Panc1 (cell line): Measurements from ENCODE around the gene ATP5F1E. TPM values are rescaled to one million over a fixed set of nuclear protein-coding genes. Genes with fewer than 3 reads are reported as not detected.

Experiments used
- ATAC-seq: fragments of 200-7000 bp; cut with Tn5 transposase; 2 replicates; pipeline ENCODE4 v1.9.1; 2020; ENCODE audit warnings: mild to moderate bottlenecking, moderate library complexity
- BruUV-seq: library from RNA; stranded (reverse); fragments of 400-500 nt; replicated peaks from 2 replicates; lab custom pipeline; 2021; lab: Mats Ljungman, UMichigan
- CTCF ChIA-PET: fragments of 300-600 bp; sonication (Branson Sonifier 250); formaldehyde crosslinking; loops from one replicate; lab custom pipeline; 2022; ENCODE audit warnings: antibody characterized with exemption; lab: Charles Lee
- POLR2A ChIA-PET: fragments of 300-600 bp; sonication (Branson Sonifier 250); formaldehyde crosslinking; loops from one replicate; lab custom pipeline; 2022; ENCODE audit warnings: antibody characterized with exemption; lab: Charles Lee
- DNase-seq: peaks from one replicate; pipeline ENCODE4 v3.0.0-alpha.2; 2010; ENCODE audit warnings: low read depth, low spot score
- H3K27ac ChIP-seq: 2 replicates; pipeline ENCODE4 v1.5.1; 2011; ENCODE audit warnings: mild to moderate bottlenecking, low read length, inconsistent platforms
- H3K27me3 ChIP-seq: fragments of 200-500 bp; sonication (Bioruptor generic); 2 replicates; pipeline ENCODE4 v1.6.0; 2014; ENCODE audit warnings: low read length, inconsistent platforms; ENCODE audit not compliant: control insufficient read depth, insufficient read depth
- H3K36me3 ChIP-seq: fragments of 200-500 bp; sonication (Bioruptor generic); 2 replicates; pipeline ENCODE4 v1.5.1; 2014; ENCODE audit warnings: inconsistent platforms, mild to moderate bottlenecking, low read length, moderate library complexity; ENCODE audit not compliant: control insufficient read depth, insufficient read depth
- H3K4me1 ChIP-seq: 2 replicates; pipeline ENCODE4 v1.5.1; 2011; ENCODE audit warnings: inconsistent platforms, mild to moderate bottlenecking, low read length, moderate library complexity; ENCODE audit not compliant: control insufficient read depth, insufficient read depth
- H3K4me3 ChIP-seq, 2 experiments: 2 replicates each; pipeline ENCODE4 v1.5.1; 2011 to 2012; ENCODE audit warnings: low read depth in 2 of 2, low read length in 2 of 2, mild to moderate bottlenecking in 2 of 2, inconsistent platforms in 1 of 2, moderate library complexity in 1 of 2
- H3K9me3 ChIP-seq: fragments of 200-500 bp; sonication (Bioruptor generic); 2 replicates; pipeline ENCODE4 v1.5.1; 2014; ENCODE audit warnings: low read depth, mild to moderate bottlenecking, inconsistent platforms, low read length, moderate library complexity; ENCODE audit not compliant: control insufficient read depth, insufficient read depth
- POLR2AphosphoS5 ChIP-seq: IDR thresholded peaks from 2 replicates; pipeline ENCODE4 v1.6.1; 2012; ENCODE audit warnings: mild to moderate bottlenecking, low read depth, low read length, moderate library complexity
- SIN3A ChIP-seq: IDR thresholded peaks from 2 replicates; pipeline ENCODE4 v1.6.1; 2012; ENCODE audit warnings: low read depth, mild to moderate bottlenecking, low read length, moderate library complexity, borderline replicate concordance; ENCODE audit not compliant: insufficient read depth
- TCF7L2 ChIP-seq: IDR thresholded peaks from 2 replicates; pipeline ENCODE4 v1.6.1; 2011; ENCODE audit warnings: mild to moderate bottlenecking, low read depth, low read length, inconsistent platforms
- in situ Hi-C: cut with HindIII; loops from 2 replicates; pipeline ENCODE4 v1.10.0; 2016; ENCODE audit warnings: low sequenced_read_pairs, low pct_unique_long_range_greater_than_20kb
- intact Hi-C: fragments of 100-400 bp; cut with micrococcal nuclease; formaldehyde crosslinking; loops from one replicate; pipeline ENCODE4 v1.10.0; 2022; ENCODE audit not compliant: unreplicated experiment
- total RNA-seq: library from RNA; stranded (reverse); gene quantifications from one replicate; pipeline ENCODE4 v1.2.1, GENCODE V29; 2021; ENCODE audit not compliant: unreplicated experiment
- TF ChIP-seq, protein P1 (sequence below): fragments of 450-650 bp; IDR thresholded peaks from 2 replicates; pipeline ENCODE4 v1.5.1; 2017; ENCODE audit warnings: mild to moderate bottlenecking
- TF ChIP-seq, protein P2 (sequence below), 2 experiments: IDR thresholded peaks; 2 replicates each; pipeline ENCODE4 v1.6.1; 2011 to 2012; ENCODE audit warnings: low read depth in 2 of 2, control low read depth in 1 of 2, low read length in 1 of 2, mild to moderate bottlenecking in 1 of 2, moderate library complexity in 1 of 2; ENCODE audit not compliant: insufficient read depth in 1 of 2

ATP5F1E gene
- total RNA-seq, 1 experiment from 2014 or later: 90.6 TPM

DNA sequence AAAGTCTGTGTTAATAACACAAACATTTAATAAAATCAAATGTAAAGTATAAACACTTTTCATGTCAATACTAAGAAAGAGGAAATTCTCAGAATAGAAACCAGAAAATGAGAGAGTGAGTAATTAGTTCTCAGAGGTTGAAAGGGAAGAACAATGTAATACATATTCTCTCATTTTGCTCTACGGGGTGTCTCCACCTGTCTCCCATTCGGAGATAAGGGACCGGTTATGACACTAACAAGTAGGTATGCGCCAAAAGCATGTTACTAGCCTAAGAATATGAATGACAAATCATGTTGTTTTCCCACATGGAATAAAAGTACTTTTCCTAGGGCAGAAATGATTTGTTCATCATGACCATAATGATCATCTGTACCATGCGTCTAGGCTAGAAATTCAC lies 46.1 kb upstream of the ATP5F1E start:
- BruUV-seq: no TSS peak
- Histone ChIP-seq H3K36me3 (no peaks in the 10 kb centered on the region), H3K27ac (no peak overlapping the region), H3K4me1 (no peaks in the 10 kb centered on the region), H3K27me3 (peaks cover 25% of the 10 kb centered on the region), H3K4me3 (no peak overlapping the region), H3K9me3 (no peaks in the 10 kb centered on the region)
- TF ChIP-seq TCF7L2 (no peak), POLR2AphosphoS5 (no peak), SIN3A (no peak)
- TF ChIP-seq, protein P1, sequence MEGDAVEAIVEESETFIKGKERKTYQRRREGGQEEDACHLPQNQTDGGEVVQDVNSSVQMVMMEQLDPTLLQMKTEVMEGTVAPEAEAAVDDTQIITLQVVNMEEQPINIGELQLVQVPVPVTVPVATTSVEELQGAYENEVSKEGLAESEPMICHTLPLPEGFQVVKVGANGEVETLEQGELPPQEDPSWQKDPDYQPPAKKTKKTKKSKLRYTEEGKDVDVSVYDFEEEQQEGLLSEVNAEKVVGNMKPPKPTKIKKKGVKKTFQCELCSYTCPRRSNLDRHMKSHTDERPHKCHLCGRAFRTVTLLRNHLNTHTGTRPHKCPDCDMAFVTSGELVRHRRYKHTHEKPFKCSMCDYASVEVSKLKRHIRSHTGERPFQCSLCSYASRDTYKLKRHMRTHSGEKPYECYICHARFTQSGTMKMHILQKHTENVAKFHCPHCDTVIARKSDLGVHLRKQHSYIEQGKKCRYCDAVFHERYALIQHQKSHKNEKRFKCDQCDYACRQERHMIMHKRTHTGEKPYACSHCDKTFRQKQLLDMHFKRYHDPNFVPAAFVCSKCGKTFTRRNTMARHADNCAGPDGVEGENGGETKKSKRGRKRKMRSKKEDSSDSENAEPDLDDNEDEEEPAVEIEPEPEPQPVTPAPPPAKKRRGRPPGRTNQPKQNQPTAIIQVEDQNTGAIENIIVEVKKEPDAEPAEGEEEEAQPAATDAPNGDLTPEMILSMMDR: no peak
- TF ChIP-seq, protein P2, sequence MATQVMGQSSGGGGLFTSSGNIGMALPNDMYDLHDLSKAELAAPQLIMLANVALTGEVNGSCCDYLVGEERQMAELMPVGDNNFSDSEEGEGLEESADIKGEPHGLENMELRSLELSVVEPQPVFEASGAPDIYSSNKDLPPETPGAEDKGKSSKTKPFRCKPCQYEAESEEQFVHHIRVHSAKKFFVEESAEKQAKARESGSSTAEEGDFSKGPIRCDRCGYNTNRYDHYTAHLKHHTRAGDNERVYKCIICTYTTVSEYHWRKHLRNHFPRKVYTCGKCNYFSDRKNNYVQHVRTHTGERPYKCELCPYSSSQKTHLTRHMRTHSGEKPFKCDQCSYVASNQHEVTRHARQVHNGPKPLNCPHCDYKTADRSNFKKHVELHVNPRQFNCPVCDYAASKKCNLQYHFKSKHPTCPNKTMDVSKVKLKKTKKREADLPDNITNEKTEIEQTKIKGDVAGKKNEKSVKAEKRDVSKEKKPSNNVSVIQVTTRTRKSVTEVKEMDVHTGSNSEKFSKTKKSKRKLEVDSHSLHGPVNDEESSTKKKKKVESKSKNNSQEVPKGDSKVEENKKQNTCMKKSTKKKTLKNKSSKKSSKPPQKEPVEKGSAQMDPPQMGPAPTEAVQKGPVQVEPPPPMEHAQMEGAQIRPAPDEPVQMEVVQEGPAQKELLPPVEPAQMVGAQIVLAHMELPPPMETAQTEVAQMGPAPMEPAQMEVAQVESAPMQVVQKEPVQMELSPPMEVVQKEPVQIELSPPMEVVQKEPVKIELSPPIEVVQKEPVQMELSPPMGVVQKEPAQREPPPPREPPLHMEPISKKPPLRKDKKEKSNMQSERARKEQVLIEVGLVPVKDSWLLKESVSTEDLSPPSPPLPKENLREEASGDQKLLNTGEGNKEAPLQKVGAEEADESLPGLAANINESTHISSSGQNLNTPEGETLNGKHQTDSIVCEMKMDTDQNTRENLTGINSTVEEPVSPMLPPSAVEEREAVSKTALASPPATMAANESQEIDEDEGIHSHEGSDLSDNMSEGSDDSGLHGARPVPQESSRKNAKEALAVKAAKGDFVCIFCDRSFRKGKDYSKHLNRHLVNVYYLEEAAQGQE (IDR thresholded peaks at IDR 0.05; ENCODE audit: insufficient read depth in 1 of 2, low read depth in 2 of 2, low read length in 1 of 2): no peak
- intact Hi-C loops (no loop called here), in situ Hi-C loops (no loop called here)
- ChIA-PET POLR2A (no interaction called here), CTCF (no interaction called here)
- DNase-seq (no peak), ATAC-seq (no peak)

DNA sequence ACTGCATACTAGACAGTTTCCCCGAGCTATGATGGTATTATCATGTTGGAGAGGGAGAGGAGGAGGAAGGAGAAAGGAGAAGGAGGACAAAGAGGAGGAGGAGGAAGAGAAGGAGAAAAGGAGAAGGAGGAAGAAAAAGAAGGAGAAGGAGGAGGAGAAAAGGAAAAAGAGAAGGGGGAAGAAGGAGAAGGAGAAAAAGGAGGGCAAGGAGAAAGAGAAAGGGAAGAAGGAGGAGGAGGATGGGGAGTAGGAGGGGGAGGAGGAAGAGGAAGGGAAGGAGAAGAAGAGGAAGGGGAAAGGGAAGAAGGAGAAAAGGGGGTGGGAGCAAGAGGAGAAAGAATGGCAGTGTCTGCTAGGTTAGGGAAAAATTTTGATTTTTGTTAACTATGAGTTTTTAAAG lies 45.6 kb upstream of the ATP5F1E start:
- TF ChIP-seq, protein P1: no peak
- TF ChIP-seq POLR2AphosphoS5 (no peak), SIN3A (no peak), TCF7L2 (no peak)
- TF ChIP-seq, protein P2 (IDR thresholded peaks at IDR 0.05; ENCODE audit: insufficient read depth in 1 of 2, low read depth in 2 of 2, low read length in 1 of 2): no peak
- ATAC-seq: no peak
- BruUV-seq: no TSS peak
- POLR2A ChIA-PET: no interaction called here
- intact Hi-C loops: no loop called here
- H3K9me3 ChIP-seq: no peaks in the 10 kb centered on the region
- peaks cover 27% of the 10 kb centered on the region for H3K27me3 ChIP-seq
- H3K36me3 ChIP-seq: no peaks in the 10 kb centered on the region
- in situ Hi-C loops: no loop called here
- CTCF ChIA-PET: no interaction called here
- no peak for DNase-seq
- no peak overlapping the region for H3K4me3 ChIP-seq
- H3K4me1 ChIP-seq: no peaks in the 10 kb centered on the region
- no peak overlapping the region for H3K27ac ChIP-seq
